ENCODE measurements around the gene IKBKG.
"Not testable (repeated sequence)": the region's sequence is repeated elsewhere in the genome, so short reads cannot be mapped to it uniquely, and the experiment has no call there.

Gene IKBKG

DNA sequence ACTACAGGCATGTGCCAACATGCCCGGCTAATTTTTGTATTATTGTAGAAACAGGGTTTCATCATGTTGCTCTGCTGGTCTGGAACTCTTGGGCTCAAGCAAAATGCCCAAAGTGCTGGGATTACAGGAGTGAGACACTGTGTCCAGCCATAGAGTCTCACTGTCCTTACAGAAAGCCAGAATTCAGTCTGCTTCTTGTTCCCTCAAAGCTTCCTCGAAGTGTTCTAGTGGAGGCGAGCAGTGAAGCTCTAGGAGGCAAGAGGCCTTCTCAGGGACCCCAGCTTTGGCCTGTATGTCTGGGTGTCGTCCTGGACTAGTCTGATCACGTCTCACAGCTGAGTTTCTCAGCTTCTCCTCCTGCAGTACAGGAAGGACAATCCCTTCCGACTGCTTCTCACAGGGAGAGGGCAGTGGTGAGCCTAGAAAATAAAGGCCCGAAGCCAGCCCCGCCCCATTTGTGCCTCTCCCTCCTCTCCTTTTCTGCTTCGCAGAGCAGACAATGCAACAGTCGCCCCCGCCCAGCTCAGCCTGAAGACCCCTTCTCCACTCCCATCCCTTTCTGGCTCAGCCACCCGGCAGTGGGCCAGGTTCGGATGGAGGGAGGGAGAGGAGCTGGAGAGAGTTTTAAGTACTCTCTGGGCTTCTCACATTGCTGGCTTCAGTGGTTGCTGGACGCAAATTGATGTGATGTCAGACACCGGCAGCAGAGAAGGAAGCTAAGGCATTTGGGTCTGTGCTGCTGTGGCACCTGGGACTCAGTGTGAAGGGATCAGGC lies 20.3 kb upstream of the IKBKG start:
- DNase-seq, result peak; percentile 64

DNA sequence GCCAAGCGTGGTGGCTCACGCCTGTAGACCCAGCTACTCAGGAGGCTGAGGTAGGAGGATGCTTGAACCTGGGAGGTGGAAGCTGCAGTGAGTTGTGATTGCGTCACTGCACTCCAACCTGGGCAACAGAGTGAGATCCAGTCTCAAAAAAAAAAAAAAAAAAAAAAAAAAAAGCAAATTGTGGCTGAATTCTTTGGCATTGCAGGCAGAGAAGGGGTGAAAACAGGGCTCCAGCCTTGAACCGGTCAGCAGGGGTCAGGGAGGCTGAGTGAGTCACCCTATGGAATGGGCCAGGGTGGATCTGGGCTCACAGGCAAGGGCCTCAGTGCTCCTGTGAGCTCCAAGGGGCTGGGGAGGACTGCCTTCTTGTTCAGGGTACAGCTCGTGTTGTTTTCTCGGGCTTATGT lies 18.2 kb upstream of the IKBKG start:
- peak; percentile 74 for DNase-seq

DNA sequence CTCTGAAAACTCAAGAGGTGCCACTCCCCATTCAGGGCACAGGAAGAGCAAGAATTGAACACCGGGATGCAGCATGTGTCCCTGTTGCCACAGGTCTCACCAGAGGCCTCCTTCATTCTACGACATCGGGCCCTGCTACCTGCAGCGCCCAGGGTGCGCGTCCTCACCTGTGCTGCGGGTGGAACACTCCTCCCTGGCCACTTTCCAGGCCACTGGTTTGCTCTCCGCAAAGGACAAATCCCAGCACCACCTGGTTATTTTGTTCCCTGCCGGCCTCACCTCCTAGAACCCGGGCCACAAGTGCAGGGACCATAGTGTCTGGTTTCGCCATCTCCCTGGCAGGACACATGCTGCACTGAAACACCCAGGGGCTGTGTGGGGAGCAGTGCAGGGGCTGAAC lies 17.1 kb upstream of the IKBKG start:
- DNase-seq, result no peak

DNA sequence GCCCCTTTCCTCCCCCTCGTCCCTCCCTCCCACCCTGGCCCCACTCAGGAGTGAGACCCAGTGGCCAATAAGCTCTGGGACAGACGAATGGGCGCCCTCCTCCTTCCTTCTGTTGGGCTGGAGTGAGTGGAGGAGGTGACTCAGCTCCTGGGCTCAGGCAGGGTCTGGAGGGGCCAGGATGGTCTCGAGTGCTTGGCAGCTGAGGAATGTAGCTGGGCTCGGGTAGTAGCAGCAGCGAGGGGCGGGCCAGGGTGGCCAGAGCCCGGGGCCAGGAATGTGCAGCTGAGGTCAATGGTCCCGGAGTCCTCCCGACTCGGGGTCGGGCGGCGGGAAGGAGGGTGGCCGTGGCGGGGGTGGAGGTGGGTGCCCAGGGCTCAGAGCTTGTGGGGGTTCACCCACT lies 15.8 kb upstream of the IKBKG start:
- DNase-seq, result no peak

DNA sequence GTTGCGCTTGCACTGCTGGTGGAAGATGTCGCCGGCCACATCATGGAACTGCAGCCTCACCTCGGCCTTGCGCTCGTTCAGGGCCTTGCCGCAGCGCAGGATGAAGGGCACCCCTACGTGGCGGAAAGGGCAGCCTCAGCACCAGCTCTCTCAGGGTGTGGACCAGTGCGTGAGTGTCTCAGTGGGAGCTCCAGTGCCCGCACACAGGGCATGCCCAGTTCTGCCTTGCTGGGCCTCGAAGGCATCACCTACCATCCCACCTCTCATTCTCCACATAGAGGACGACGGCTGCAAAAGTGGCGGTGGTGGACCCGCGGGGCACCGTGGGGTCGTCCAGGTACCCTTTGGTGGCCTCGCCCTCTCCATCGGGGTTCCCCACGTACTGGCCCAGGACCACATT lies 14.7 kb upstream of the IKBKG start:
- no peak for DNase-seq

DNA sequence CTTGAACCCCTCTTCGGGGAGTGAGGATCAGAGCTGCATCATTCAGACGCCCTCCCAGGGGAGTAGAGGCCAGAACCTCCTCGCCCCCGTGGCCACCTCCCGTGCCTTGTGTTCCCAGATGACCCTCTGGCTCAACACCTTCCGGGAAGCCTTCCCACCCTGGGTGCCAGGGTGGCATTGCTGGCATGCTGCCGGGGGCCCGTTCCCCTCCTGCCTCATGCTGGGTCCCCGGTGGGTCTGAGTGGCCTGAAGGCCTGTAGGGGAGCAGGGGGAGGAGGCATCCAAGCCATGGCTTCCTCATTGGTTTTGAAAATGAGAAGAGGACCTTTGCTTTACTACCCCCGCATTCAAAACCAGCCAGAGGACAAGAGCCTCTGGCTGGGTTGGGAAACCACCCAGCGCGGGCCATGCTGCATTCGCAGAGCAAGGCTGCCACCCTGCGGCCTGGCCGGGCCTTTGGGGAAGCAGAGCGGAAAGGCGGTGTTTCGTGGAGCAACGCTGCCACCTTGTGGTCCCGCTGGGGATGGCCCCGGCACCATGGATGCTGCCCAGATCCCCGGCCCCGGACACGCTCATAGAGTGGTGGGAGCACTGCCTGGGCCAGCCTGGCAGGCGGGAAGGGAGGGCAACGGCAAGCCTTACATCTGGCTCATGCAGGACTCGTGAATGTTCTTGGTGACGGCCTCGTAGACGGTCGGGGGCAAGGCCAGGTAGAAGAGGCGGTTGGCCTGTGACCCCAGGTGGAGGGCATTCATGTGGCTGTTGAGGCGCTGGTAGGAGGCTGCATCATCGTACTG lies 12.7 kb upstream of the IKBKG start:
- peak; percentile 61 for DNase-seq

DNA sequence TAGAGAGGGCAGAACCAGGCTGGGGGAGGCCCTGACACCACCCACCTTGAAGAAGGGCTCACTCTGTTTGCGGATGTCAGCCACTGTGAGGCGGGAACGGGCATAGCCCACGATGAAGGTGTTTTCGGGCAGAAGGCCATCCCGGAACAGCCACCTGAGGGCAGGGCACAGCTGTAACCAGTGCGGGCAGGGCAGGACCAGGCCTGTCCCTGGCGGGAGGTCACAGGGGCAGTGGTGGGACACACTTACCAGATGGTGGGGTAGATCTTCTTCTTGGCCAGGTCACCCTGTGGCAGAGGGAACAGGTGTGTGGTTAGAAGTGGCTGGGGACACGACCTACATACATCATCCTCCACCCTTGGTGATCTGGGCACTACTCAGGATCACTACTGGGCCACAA lies 11.5 kb upstream of the IKBKG start:
- DNase-seq, result no peak

DNA sequence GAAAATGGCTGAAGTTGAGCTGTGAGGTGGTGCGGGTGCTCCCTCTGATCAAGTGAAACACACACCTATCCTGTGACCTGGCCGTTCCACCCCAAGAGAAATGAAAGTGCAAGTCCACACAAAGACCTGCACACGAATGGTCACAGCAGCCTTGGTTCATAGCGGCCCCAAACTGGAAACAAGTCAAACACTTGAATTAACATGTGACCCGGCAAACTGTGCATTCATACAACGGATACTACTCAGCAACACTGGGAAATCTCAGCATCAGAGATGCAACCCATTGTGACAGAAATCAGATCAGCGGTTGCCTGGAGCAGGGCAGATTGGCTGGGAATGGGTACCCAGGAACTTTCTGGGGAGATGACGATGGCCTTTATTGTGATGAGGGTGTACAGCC lies 8.3 kb upstream of the IKBKG start:
- no peak for DNase-seq

DNA sequence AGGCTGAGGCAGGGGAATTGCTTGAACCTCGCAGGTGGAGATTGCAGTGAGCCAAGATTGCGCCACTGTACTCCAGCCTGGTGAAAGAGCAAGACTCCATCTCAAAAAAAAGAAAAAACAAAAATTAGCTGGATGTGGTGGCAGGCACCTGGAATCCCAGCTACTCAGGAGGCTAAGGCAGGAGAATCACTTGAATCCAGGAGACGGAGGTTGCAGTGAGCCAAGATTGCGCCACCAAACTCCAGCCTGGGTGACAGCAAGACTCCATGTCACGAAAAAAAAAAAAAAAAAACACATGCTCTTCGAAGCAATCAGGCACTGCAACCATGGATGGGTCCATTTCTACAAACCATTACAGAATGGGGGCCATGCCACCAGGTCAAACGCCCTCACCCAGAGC lies 7.1 kb upstream of the IKBKG start:
- not testable (repeated sequence) for DNase-seq

DNA sequence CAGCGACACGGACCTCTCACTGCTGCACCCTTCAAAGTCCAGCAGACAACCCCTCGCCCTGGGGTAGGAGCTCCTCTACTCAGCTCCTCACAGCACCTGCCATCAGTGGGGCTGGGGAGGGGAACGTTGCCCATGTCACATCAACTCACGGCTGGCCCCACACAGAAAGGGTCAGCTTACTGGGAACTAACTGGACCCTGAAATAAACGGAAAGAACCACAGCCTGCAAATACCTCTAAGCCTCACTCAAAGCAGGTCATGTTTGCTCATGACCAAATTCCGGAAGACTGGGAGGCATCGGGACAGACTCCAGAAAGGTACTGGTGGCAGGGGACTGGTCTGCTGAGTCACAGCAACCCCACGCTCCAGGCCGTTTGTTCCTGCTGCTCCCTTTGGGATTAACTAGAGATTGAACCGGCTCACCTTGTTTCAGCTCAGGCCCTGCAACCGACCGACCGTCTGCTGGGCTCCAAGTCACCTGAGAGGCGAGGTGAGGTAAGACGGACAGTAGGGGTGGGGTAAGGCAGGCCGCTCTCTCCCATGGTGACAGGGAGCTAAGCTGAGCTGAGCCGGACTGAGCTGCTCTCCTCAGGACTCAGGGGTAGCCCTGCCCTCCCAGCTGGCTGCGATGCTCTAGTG lies 6.4 kb upstream of the IKBKG start:
- DNase-seq, result no peak

DNA sequence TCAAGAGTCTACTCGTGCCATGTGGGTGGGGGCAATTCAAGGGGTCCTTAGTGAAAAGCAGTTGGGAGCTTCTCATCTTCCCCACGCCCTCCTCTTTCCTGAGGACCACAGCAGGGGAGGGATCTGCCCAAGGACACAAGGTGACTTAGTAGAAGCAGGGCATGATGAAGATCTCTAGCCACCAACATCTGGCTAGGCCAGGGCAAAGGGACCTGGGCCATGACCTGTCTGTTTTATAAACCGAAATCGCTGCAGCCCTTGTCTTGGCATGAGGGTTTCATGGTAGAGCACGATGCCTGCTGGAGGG lies 5.9 kb upstream of the IKBKG start:
- DNase-seq, result no peak

DNA sequence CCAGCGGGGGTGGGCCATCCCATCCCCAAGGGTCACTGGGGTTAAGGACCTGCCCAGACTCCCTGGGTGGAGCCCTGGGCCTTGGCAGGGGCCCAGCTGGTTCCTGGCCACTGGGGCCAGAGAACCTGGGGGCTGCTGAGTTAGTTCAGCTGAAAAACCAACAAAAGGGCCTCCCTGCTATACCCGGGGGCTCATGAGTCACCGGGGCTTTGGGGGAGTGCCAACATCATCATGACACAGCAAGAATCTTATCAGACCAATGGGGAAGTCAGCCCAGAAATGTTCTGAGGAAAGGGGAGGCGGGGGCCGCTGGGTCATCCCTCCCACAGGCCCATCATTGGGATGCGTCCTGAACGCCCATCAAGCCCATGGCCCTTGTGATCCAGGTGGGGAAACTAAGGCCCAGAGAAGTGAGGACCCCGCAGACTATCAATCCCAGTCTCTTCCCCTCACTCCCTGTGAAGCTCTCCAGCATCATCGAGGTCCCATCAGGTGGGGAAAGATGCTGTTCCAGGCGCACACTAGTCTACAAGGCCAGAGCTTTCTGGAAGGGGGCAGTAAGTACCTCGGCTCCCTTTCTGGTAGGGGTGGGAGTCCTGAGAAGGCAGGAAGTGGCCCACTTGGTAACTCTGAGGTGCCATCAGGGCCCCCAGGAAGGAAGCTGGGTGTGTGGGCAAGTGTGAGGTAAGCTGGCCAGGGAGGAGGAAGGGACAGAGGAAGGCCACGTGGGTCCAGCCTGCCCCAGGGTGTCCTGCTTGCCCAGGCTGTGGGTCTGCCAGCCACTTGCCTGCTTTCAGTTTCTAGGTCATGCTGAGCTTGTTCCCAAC lies 5.3 kb upstream of the IKBKG start:
- peak; percentile 81 for DNase-seq

DNA sequence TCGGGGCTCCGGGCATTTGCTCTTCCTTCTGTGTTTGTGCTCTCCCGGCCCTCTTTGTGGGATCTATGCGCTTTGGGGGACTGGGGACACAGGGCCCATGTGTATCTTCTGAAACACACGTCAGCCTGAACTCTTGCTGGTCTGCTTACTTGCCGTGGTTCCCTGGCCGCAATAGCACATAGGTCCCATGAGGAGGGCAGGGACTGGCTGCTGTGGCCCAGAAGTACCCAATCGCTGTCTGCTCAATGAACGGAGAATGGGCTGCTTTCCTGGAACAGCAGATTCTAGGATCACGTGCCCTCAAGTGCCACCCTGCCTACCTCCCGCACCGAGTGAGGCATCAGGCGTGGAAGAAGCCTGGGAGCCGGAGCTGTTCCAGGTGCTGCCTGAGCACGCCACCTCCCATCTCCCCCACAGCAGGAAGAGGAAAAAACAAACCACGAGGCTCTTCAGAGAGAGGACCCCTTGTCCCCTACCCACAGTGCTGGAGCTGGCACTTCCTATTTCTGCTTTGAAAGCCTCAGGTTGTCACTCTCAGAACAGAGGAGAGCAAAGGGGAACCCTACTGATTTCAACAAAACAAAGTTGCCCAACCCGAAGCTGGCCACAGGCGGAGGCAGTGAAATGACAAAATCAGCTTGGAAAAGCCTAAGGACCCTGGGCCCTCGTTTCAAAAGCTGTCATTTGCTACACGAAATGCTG lies 4.5 kb upstream of the IKBKG start:
- no peak for DNase-seq

DNA sequence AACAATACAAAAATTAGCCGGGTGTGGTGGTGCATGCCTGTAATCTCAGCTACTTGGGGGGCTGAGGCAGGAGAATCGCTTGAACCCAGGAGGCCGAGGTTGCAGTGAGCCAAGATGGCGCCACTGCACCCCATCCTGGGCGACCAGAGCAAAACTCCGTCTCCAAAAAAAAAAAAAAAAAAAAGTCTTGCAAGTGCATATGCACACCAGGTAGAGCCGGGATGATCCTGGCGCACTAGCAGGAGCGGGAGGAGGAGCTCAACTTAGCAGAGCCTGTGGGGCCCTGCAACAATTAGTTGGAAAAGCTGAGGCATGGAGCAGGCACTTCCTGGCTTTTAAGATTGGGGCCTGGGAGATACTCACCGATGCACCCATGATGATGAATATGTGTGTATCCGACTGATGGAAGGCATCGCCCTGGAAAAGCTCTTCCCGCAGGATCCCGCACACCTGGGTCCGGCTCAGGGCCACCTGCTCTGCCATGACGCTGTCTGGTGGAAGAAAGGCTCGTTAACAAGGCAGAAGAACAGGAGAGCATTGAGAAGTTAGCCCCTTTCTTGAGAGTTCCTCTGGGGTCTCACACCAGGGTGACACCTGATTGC lies 1.6 kb upstream of the IKBKG start:
- DNase-seq, result no peak

DNA sequence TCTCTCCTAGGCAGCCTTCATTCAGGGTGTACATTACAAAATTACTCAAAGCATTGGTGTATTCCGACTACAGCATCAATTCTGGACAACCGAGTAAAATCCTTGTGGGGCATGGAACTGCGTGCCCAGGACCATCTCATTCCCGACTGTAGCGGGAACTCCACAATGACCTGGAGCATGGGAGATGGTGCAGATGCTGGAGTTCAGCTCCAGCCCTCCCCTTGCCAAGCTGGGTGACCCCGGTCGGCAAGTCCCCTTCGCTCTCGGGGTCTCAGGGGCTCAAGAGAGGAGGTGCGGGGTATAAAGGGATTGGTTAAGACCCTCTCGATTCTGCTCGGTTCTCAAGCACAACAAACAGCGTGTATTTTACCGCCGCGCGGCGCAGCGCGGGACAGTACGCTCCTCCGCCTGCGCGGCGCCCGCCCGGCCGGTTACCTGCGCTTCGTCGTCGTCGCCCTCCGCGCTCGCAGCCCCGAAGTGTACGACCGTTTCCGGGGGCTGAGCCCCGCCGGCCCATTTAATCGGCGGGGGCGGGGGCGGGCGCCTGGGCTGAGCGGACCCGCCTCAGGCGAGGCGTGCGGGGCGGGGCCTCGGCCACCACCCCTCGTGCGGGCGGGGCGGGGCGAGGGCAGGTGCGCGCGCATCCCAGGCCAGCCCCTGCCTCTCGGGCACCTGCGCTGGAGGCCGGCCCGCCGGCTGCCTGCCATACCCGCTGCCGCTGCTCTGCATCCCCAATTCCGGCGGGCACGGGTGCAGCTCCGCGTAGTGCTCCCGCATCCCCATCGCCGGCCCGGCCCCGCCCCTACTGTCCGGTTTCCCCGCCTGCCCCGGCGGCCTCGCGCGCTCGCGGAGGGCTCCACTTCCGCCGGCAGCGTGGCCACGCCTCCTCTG lies 821 bp upstream of the IKBKG start, which contains the start of gene G6PD:
TSS of gene G6PD (minus strand) at position 493 of the 891 bp plus-strand sequence. CDS start 691 bp downstream, outside the sequence.
- DNase-seq, result no peak

DNA sequence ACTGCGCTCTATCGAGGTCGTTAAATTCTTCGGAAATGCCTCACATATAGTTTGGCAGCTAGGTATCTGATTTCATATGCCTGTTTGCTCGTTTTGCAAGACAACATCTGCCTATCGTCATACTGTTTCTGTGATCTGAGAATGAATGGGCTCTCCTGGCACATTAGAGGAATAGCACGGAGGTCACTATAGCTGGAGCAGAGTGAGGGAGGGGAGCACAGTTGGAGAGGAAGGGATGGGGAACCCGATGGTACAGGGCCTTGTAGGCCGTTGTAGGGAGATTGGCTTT lies 552 bp downstream of the IKBKG start:
- peak; percentile 26 for DNase-seq

DNA sequence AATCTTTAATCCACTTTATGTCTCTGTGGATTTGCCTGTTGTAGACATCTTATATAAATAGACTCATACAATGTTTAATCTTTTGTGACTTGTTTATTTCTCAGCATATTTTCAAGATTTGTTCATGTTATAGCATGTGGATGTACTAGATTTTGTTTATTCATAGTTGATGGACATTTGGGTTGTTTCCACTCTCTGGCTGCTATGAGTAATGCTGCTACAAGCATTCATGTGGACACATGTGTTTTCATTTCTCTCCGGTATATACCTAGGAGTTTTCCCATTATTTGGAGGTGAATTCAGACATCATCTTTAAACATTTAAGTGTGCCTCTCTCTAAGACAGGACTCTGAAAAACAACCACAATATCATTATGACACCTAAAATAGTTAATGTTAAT lies 2.3 kb downstream of the IKBKG start:
- peak; percentile 56 for DNase-seq

DNA sequence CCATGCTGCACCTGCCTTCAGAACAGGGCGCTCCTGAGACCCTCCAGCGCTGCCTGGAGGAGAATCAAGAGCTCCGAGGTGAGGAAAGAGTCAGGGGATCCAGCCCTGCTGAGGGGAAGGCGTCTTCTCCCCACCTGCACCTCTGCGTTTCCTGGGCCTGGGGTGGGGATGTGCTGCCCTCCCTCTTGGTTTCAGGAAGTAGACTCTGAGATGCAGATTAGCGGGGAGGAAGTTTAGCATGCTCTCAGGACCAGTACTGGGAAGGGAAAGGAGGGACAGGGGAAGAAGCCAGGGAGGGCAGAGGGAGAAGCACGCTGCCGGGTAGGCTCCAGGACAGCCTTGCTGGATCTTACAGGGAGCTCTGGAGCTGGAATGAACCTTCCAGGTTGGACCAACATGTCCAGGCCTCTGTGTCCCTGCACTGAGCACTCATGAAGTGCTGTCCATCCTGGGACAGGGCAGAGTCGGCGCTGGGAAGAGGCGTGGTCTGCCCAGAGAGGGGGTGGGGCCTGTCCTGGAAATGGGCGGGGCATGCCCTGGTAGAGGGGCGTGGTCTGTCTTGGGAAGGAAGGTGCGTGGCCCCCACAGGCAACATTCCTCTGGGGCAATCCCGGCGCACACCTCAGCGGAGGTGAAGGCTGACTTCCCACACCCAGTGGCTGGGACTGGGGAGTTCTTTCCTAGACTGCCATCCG lies 4.8 kb downstream of the IKBKG start:
- not testable (repeated sequence) for DNase-seq

DNA sequence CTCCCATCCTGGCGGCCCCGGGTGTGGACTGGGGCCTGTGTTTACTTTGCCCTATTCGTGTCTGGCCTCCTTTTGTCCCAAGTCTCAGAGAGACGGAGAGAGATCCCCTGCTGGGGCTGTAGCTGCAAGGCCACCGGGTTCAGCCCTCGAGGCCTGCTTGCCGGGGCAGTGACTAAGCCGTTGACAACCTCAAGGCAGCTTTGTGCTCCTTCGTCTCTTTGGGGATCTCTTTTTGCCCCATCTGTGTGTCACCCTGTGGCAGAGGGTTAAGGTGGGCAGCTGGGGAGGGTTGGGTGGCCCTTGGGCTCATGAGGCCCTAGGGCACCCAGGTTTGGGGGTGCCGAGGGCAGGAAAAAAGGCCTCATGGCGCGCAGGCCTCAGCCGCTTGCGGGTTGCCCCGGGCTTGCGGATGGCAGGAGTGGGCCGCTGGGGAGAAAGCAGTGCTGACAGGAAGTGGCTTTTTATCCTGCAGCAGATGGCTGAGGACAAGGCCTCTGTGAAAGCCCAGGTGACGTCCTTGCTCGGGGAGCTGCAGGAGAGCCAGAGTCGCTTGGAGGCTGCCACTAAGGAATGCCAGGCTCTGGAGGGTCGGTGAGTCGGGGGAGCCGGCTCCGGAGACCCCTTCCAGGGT lies 10.8 kb downstream of the IKBKG start:
- DNase-seq, result not testable (repeated sequence)

DNA sequence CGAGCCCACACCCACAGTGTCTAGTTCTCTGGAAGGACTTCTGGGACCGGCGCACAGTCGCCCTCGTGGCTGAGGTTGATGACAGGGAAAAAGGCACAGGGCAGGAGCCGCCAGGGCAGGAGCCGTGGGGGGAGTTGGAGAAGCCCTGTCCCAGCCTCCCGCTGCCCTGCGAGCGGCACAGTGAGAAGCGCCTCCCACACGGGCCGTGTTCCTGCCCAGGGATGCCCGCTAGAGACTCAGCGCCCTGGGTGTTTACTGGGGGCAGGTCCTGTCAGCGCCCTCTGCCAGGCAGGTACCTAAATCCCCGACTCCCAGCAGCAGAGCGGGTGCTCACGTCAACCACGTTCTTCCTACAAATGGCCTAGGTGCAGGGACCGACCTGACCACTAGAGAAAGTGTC lies 11.5 kb downstream of the IKBKG start:
- not testable (repeated sequence) for DNase-seq
